Skeletal muscle tissue (tissue), 4 donors: ENCODE data around the gene COL5A1. TPM values are rescaled to one million over a fixed set of nuclear protein-coding genes. Genes with fewer than 3 reads are reported as not detected.

ENCODE experiments used
- H3K27ac ChIP-seq: one replicate; pipeline ENCODE4 v1.7.0; 2013; ENCODE audit warnings: mild to moderate bottlenecking, low read depth, low read length, inconsistent platforms
- H3K27me3 ChIP-seq, 3 donors: one replicate each; pipeline ENCODE4 v1.7.0; 2013; ENCODE audit warnings: low read length in 3 of 3; ENCODE audit not compliant: control insufficient read depth in 3 of 3, insufficient read depth in 3 of 3
- H3K36me3 ChIP-seq, 3 donors: one replicate each; pipeline ENCODE4 v1.7.0; 2013; ENCODE audit warnings: low read length in 3 of 3; ENCODE audit not compliant: control insufficient read depth in 3 of 3, insufficient read depth in 3 of 3
- H3K4me1 ChIP-seq, 3 donors: one replicate each; pipeline ENCODE4 v1.7.0; 2013; ENCODE audit warnings: low read length in 3 of 3, mild to moderate bottlenecking in 3 of 3; ENCODE audit not compliant: control insufficient read depth in 3 of 3, insufficient read depth in 3 of 3
- H3K4me3 ChIP-seq, 3 donors: one replicate each; pipeline ENCODE4 v1.7.0; 2013; ENCODE audit warnings: low read length in 3 of 3
- H3K9ac ChIP-seq, 3 donors: one replicate each; pipeline ENCODE4 v1.7.0; 2013; ENCODE audit warnings: low read length in 3 of 3, mild to moderate bottlenecking in 3 of 3, moderate library complexity in 2 of 3, low read depth in 1 of 3
- H3K9me3 ChIP-seq, 3 donors: one replicate each; pipeline ENCODE4 v1.7.0; 2013; ENCODE audit warnings: low read length in 3 of 3; ENCODE audit not compliant: control insufficient read depth in 3 of 3
- total RNA-seq: library from RNA; depleted of rRNA; stranded (reverse); fragments of >200 nt; gene quantifications from one replicate; pipeline ENCODE4 v1.2.3, GENCODE V29; 2014
- donor health status: Osteomylitis.

Gene COL5A1
- total RNA-seq, 1 donor from 2014 or later = 258 TPM

DNA sequence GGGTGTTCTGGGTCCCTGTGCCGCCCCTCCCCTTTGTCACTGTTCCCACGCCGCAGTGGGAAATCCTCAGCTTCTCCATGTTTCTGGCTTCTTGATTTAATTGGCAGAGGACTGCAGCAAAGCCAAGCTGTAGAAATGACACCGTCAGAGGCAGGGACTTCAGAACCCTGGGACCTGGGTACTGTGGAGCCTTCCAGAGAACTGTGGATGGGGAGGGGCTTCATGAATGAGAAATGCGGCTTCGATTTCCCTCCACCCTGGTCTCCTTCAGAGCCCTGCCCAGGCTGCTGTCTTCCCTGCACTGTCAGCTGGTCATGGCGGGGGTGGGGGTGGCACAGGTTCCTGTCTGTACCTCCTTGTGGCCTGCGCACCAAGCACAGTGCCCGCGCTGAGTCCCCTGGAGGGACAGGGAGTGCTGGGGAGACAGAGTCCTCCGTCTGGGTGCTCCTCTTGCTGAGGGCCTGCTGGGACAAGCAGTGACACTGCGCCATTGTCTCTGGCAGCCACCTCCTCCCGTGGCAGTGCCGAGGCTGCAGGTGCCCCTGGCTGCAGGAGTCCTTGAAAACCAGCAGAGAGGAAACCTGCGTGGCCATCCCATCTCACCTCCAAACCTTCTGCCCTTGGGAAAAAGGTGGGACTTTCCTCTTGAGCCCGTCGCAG, 47.2 kb downstream of the COL5A1 start:
- peaks cover 14 to 51% (median 19%) of the 10 kb centered on the region in 3 donors for H3K27me3 ChIP-seq
- H3K4me3 ChIP-seq = no peak overlapping the region
- no peak overlapping the region for H3K27ac ChIP-seq
- no peaks in the 10 kb centered on the region for H3K36me3 ChIP-seq
- H3K4me1 ChIP-seq = peaks cover 10 to 14% (median 14%) of the 10 kb centered on the region in 3 donors
- no peaks in the 10 kb centered on the region for H3K9me3 ChIP-seq
- H3K9ac ChIP-seq = no peak overlapping the region

GRCh38 chr9:134689321-134690181, 47.9 kb downstream of the COL5A1 start:
- H3K27ac ChIP-seq = no peak overlapping the region
- H3K4me3 ChIP-seq = no peak overlapping the region
- peak overlapping the region in 1 of 3 donors; percentile 3 for H3K9ac ChIP-seq
- H3K36me3 ChIP-seq = no peaks in the 10 kb centered on the region
- peaks cover 14 to 58% (median 17%) of the 10 kb centered on the region in 3 donors for H3K27me3 ChIP-seq
- no peaks in the 10 kb centered on the region for H3K9me3 ChIP-seq
- peaks cover 10 to 14% (median 13%) of the 10 kb centered on the region in 3 donors for H3K4me1 ChIP-seq

- H3K9me3 ChIP-seq = no peaks in the 10 kb centered on the region
- no peaks in the 10 kb centered on the region for H3K36me3 ChIP-seq
- no peak overlapping the region for H3K4me3 ChIP-seq
- H3K9ac ChIP-seq = no peak overlapping the region
- H3K27me3 ChIP-seq = peaks cover 14 to 65% (median 17%) of the 10 kb centered on the region in 3 donors
- H3K27ac ChIP-seq = no peak overlapping the region
- peaks cover 10 to 14% (median 13%) of the 10 kb centered on the region in 3 donors for H3K4me1 ChIP-seq
Observed at GRCh38 chr9:134690301-134690751, 48.7 kb downstream of the COL5A1 start.

- H3K27ac ChIP-seq = peak overlapping the region; percentile 51
- no peak overlapping the region for H3K9ac ChIP-seq
- peaks cover 10 to 14% (median 13%) of the 10 kb centered on the region in 3 donors for H3K4me1 ChIP-seq
- no peaks in the 10 kb centered on the region for H3K9me3 ChIP-seq
- H3K4me3 ChIP-seq = no peak overlapping the region
- H3K27me3 ChIP-seq = peaks cover 14 to 69% (median 17%) of the 10 kb centered on the region in 3 donors
- no peaks in the 10 kb centered on the region for H3K36me3 ChIP-seq
Observed at GRCh38 chr9:134690946-134691694, 49.5 kb downstream of the COL5A1 start.

DNA sequence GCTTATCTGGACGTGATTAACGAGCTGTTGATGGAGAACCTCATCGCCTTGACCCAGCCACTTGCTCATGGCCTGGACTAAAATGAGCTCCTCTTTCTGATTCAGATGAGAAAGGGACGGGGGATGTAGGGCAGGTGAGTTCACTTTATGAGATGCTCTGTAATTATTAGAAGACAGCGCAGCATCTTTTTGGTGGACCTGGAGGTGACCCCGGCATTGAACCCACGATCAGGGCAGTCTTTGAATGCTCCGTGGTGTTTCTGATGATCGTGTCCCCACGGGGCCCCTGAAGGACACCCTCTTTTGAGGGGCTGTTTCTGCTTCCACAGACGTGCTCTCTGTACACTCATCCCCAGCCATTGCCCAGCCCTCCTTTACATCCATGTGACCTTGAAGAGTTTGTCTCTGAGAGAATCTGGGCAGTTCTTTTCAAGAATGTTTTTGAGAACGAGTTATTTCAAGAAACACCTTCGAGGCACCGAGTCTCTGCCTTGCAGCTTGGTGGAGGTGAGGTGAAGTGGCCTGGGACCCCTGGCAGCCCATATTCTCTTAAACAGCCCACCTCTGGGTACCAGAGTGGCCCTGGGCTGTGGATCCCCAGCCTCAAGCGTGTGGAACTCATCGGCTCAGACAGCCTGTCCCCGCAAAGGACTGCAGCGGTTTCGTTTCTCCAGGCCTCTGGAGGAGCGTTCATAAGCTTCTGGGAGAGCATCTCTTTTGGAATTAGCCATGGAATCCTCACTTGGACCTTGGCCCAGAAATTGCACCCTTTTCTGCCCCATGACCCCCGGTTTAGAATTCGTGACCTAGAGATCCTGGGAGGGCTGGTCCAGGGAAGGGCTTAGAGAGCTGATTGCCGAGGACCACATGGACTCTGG, 50.3 kb downstream of the COL5A1 start:
- no peaks in the 10 kb centered on the region for H3K9me3 ChIP-seq
- H3K27me3 ChIP-seq = peaks cover 14 to 64% (median 17%) of the 10 kb centered on the region in 3 donors
- H3K36me3 ChIP-seq = no peaks in the 10 kb centered on the region
- H3K4me1 ChIP-seq = peaks cover 10 to 14% (median 13%) of the 10 kb centered on the region in 3 donors
- H3K27ac ChIP-seq = peak overlapping the region; percentile 51
- H3K4me3 ChIP-seq = no peak overlapping the region
- H3K9ac ChIP-seq = no peak overlapping the region

DNA sequence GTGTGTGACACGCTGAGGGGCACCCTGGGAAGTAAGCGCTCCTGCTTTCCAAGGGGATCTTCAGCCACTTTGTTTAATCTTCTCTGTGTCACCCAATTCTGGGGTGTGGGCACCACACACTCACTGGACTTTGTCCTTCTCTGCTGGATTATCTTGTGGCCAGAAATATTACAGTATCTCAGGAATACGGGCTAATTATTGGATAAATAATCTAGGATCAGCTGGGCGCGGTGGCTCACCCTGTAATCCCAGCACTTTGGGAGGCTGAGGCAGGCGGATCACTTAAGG, 50.9 kb downstream of the COL5A1 start:
- Histone ChIP-seq H3K36me3 (no peaks in the 10 kb centered on the region), H3K4me3 (no peak overlapping the region), H3K27ac (no peak overlapping the region), H3K4me1 (peaks cover 10 to 14% (median 13%) of the 10 kb centered on the region in 3 donors), H3K27me3 (peaks cover 9 to 58% (median 17%) of the 10 kb centered on the region in 3 donors), H3K9ac (no peak overlapping the region), H3K9me3 (no peaks in the 10 kb centered on the region)

DNA sequence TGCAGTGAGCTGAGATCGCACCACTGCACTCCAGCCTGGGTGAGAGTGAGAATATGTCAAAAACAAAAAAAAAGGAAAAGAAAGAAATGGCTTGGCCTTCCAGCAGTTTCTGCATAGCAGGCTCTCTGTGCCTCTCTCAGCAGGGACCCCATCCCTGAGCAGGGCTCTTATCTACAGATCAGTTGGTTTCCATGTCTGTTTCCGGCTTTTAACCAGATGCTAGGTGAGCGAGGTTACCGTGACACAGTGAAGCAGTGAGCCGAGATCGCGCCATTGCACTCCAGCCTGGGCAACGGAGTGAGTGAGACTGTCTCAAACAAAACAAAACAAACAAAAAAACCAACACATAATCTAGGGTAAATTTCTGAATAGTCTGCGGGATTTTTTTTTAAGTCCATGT, 51.4 kb downstream of the COL5A1 start:
- peaks cover 10 to 15% (median 13%) of the 10 kb centered on the region in 3 donors for H3K4me1 ChIP-seq
- H3K36me3 ChIP-seq = no peaks in the 10 kb centered on the region

DNA sequence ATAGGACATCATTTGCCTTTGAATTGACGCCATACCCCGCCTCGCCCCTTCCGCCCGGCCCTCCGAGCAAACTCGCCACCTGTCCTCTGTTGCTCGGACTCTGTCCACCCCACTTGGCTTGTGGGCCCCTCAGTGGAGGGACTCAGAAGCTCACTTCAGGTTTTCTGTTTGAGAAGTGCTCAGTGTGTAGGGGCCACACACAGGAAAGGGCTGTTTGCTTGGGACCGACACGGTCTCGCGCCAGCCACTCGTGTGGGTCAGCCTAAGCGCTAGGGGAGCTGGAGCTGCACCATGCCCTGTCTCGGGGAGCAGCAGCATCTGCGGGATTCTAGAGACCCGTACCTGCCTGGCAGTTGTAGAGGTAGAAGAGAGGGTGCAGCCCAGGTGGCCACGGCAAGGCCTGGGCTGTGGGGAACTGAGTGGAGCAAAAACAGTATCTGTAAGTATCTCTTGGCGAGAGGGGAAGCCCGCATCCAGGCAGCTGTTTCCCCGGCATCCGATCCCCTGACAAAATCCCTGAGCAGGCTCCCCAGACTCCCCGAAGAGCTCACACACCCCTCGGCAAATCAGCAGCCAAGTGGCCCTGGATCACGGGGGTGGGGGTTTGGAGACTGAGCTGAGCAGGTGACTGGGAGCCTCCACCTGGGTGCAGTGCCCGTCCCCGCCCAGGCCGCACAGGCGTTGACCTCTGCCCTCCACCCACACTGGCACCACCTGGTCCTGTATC, 52.2 kb downstream of the COL5A1 start:
- Histone ChIP-seq H3K27ac (no peak overlapping the region), H3K9me3 (no peaks in the 10 kb centered on the region), H3K4me1 (peaks cover 15 to 23% (median 15%) of the 10 kb centered on the region in 3 donors), H3K9ac (peak overlapping the region in 1 of 3 donors; percentile 8), H3K4me3 (no peak overlapping the region), H3K27me3 (peaks cover 0 to 48% (median 14%) of the 10 kb centered on the region in 3 donors), H3K36me3 (no peaks in the 10 kb centered on the region)

More for the DNA sequence above, 51.4 kb downstream of the COL5A1 start:
- Histone ChIP-seq H3K9ac (no peak overlapping the region), H3K27ac (no peak overlapping the region), H3K9me3 (no peaks in the 10 kb centered on the region), H3K27me3 (peaks cover 5 to 53% (median 17%) of the 10 kb centered on the region in 3 donors), H3K4me3 (no peak overlapping the region)

- Histone ChIP-seq H3K9me3 (no peaks in the 10 kb centered on the region), H3K36me3 (no peaks in the 10 kb centered on the region), H3K27me3 (peaks cover 0 to 43% (median 14%) of the 10 kb centered on the region in 3 donors), H3K4me3 (no peak overlapping the region), H3K27ac (no peak overlapping the region), H3K4me1 (peaks cover 13 to 19% (median 14%) of the 10 kb centered on the region in 3 donors), H3K9ac (peak overlapping the region in 1 of 3 donors; percentile 8)
Observed at GRCh38 chr9:134694368-134694665, 52.7 kb downstream of the COL5A1 start.
